ENCODE data around the gene SP2.
"Not testable (repeated sequence)": the region's sequence is repeated elsewhere in the genome, so short reads cannot be mapped to it uniquely, and the experiment has no call there.

The SP2 gene

GRCh38 chr17:47917581-47917980 is 21.5 kb downstream of the SP2 start:
- in situ Hi-C loops (cut with MboI; ENCODE audit: low sequenced_read_pairs) = no loop called here

- in situ Hi-C loops (cut with MboI; ENCODE audit: low sequenced_read_pairs) = no loop called here
Observed at GRCh38 chr17:47918006-47918405, 22.0 kb downstream of the SP2 start.

- in situ Hi-C loops (cut with MboI; ENCODE audit: low sequenced_read_pairs) = no loop called here
Observed at GRCh38 chr17:47918991-47919390, 23.0 kb downstream of the SP2 start.

- in situ Hi-C loops (cut with MboI; ENCODE audit: low sequenced_read_pairs) = not testable (repeated sequence)
Observed at GRCh38 chr17:47919889-47920288, 23.9 kb downstream of the SP2 start.

- in situ Hi-C loops (cut with MboI; ENCODE audit: low sequenced_read_pairs) = no loop called here
Observed at GRCh38 chr17:47924785-47925677, 29.0 kb downstream of the SP2 start.

- in situ Hi-C loops (cut with MboI; ENCODE audit: low sequenced_read_pairs) = no loop called here
Observed at GRCh38 chr17:47925678-47925988, 29.6 kb downstream of the SP2 start.

GRCh38 chr17:47927821-47928400 is 31.9 kb downstream of the SP2 start:
- in situ Hi-C loops (cut with MboI; ENCODE audit: low sequenced_read_pairs) = no loop called here

- in situ Hi-C loops (cut with MboI; ENCODE audit: low sequenced_read_pairs) = no loop called here
Observed at GRCh38 chr17:47928415-47928814, 32.4 kb downstream of the SP2 start.

GRCh38 chr17:47929218-47930000 is 33.4 kb downstream of the SP2 start:
- in situ Hi-C loops (cut with MboI; ENCODE audit: low sequenced_read_pairs) = no loop called here

- in situ Hi-C loops (cut with MboI; ENCODE audit: low sequenced_read_pairs) = no loop called here
Observed at GRCh38 chr17:47931848-47932247, 35.8 kb downstream of the SP2 start.

- in situ Hi-C loops (cut with MboI; ENCODE audit: low sequenced_read_pairs) = no loop called here
Observed at GRCh38 chr17:47934856-47935255, 38.8 kb downstream of the SP2 start.

- in situ Hi-C loops (cut with MboI; ENCODE audit: low sequenced_read_pairs) = not testable (repeated sequence)
Observed at GRCh38 chr17:47935468-47935867, 39.4 kb downstream of the SP2 start.

- in situ Hi-C loops (cut with MboI; ENCODE audit: low sequenced_read_pairs) = no loop called here
Observed at GRCh38 chr17:47935961-47936360, 39.9 kb downstream of the SP2 start.

- in situ Hi-C loops (cut with MboI; ENCODE audit: low sequenced_read_pairs) = no loop called here
Observed at GRCh38 chr17:47937941-47938340, 41.9 kb downstream of the SP2 start.

- in situ Hi-C loops (cut with MboI; ENCODE audit: low sequenced_read_pairs) = no loop called here
Observed at GRCh38 chr17:47941246-47942095, 45.4 kb downstream of the SP2 start, which contains the start of gene PNPO. TSS of gene PNPO (plus strand) at chr17:47941571. CDS start at chr17:47941676, 105 bp downstream.

GRCh38 chr17:47942096-47942510 is 46.1 kb downstream of the SP2 start:
- in situ Hi-C loops (cut with MboI; ENCODE audit: low sequenced_read_pairs) = no loop called here

- in situ Hi-C loops (cut with MboI; ENCODE audit: low sequenced_read_pairs) = no loop called here
Observed at GRCh38 chr17:47942568-47942967, 46.5 kb downstream of the SP2 start.

GRCh38 chr17:47945080-47945479 is 49.0 kb downstream of the SP2 start:
- in situ Hi-C loops (cut with MboI; ENCODE audit: low sequenced_read_pairs) = no loop called here

GRCh38 chr17:47945529-47946508 is 49.8 kb downstream of the SP2 start:
- in situ Hi-C loops (cut with MboI; ENCODE audit: low sequenced_read_pairs) = no loop called here

GRCh38 chr17:47946516-47946915 is 50.5 kb downstream of the SP2 start:
- in situ Hi-C loops (cut with MboI; ENCODE audit: low sequenced_read_pairs) = no loop called here
